Liver (tissue), 3 donors: ENCODE data around the gene PRDM2.

Experiments used
- ATF3 ChIP-seq: IDR thresholded peaks from 2 replicates; pipeline ENCODE4 v1.6.1; 2016; ENCODE audit warnings: antibody characterized with exemption
- CTCF ChIP-seq: fragments of 150-350 bp; IDR thresholded peaks from 2 replicates; pipeline ENCODE4 v1.5.1; 2017; ENCODE audit warnings: improper control_type of control experiment, low read depth, low read length; ENCODE audit not compliant: missing input control
- EGR1 ChIP-seq, 2 donors: IDR thresholded peaks; 2 replicates each; pipeline ENCODE4 v1.6.1; 2016 to 2018; ENCODE audit warnings: antibody characterized with exemption in 2 of 2, low read depth in 2 of 2
- GABPA ChIP-seq, 2 donors: IDR thresholded peaks in 1 of 2; conservative IDR thresholded peaks in 1 of 2; 2 replicates each; pipeline ENCODE4 v1.6.1; 2016; ENCODE audit warnings: antibody characterized with exemption in 2 of 2, mild to moderate bottlenecking in 1 of 2, moderate library complexity in 1 of 2
- JUND ChIP-seq, 2 donors: IDR thresholded peaks; 2 replicates each; pipeline ENCODE4 v1.6.1; 2016; ENCODE audit warnings: antibody characterized with exemption in 2 of 2
- MAX ChIP-seq: IDR thresholded peaks from 2 replicates; pipeline ENCODE4 v1.6.1; 2016; ENCODE audit warnings: antibody characterized with exemption
- RAD21 ChIP-seq, 2 donors: IDR thresholded peaks; 2 replicates each; pipeline ENCODE4 v1.6.1; 2016; ENCODE audit warnings: antibody characterized with exemption in 2 of 2, mild to moderate bottlenecking in 2 of 2
- REST ChIP-seq: IDR thresholded peaks from 2 replicates; pipeline ENCODE4 v1.6.1; 2016; ENCODE audit warnings: antibody characterized with exemption, mild to moderate bottlenecking
- SP1 ChIP-seq: IDR thresholded peaks from 2 replicates; pipeline ENCODE4 v1.6.1; 2018; ENCODE audit warnings: antibody characterized with exemption, mild to moderate bottlenecking
- TAF1 ChIP-seq: conservative IDR thresholded peaks from 2 replicates; pipeline ENCODE4 v1.6.1; 2016; ENCODE audit warnings: antibody characterized with exemption, mild to moderate bottlenecking
- YY1 ChIP-seq: IDR thresholded peaks from 2 replicates; pipeline ENCODE4 v1.6.1; 2016; ENCODE audit warnings: antibody characterized with exemption, mild to moderate bottlenecking
- ZBTB33 ChIP-seq: IDR thresholded peaks from 2 replicates; pipeline ENCODE4 v1.6.1; 2016; ENCODE audit warnings: antibody characterized with exemption
- donor health status: healthy.
- donor health status: healthy.

- TF ChIP-seq CTCF (no peak), RAD21 (IDR thresholded peaks at IDR 0.05) (no peak), MAX (no peak), TAF1 (no peak), YY1 (no peak), SP1 (no peak), EGR1 (IDR thresholded peaks at IDR 0.05; ENCODE audit: low read depth in 2 of 2) (no peak), REST (no peak), JUND (IDR thresholded peaks at IDR 0.05) (no peak), GABPA (IDR thresholded peaks at IDR 0.05 in 1 of 2, conservative IDR thresholded peaks at IDR 0.05 in 1 of 2) (no peak), ATF3 (no peak), ZBTB33 (no peak)
Measured at GRCh38 chr1:13871886-13872285, 171.9 kb downstream of the PRDM2 start.
